HFFc6 (cell line): Measurements from ENCODE around the gene MMP3. TPM values are rescaled to one million over a fixed set of nuclear protein-coding genes. Genes with fewer than 3 reads are reported as not detected.

Experiments
- DNase-seq: peaks from one replicate; pipeline ENCODE4 v3.0.0-alpha.2; 2018
- H3K27ac Mint-ChIP-seq: 2 replicates; pipeline ENCODE4 v1.8.0; 2020; ENCODE audit warnings: mild to moderate bottlenecking, mixed read lengths
- H3K27me3 Mint-ChIP-seq: 2 replicates; pipeline ENCODE4 v1.8.0; 2021; ENCODE audit warnings: mild to moderate bottlenecking, moderate library complexity, mixed read lengths; ENCODE audit not compliant: insufficient read depth
- H3K36me3 Mint-ChIP-seq: 2 replicates; pipeline ENCODE4 v1.8.0; 2021; ENCODE audit warnings: low read depth, mixed read lengths
- H3K4me1 Mint-ChIP-seq: 2 replicates; pipeline ENCODE4 v1.8.0; 2020; ENCODE audit warnings: low read depth, mixed read lengths
- H3K4me3 Mint-ChIP-seq: 2 replicates; pipeline ENCODE4 v1.8.0; 2020; ENCODE audit warnings: mild to moderate bottlenecking, moderate library complexity, mixed read lengths
- H3K9me3 Mint-ChIP-seq: 2 replicates; pipeline ENCODE4 v1.8.0; 2020; ENCODE audit warnings: mild to moderate bottlenecking, mixed read lengths
- CTCF ChIP-seq: fragments of 200-600 bp; sonication (generic); IDR thresholded peaks from 2 replicates; pipeline ENCODE4 v1.5.0; 2021; ENCODE audit warnings: antibody characterized with exemption, mild to moderate bottlenecking
- total RNA-seq, 6 experiments: library from RNA; stranded (reverse); fragmentation: NEBNext Ultra II Directional; extraction: Animal tissue kit (Norgen Biotek cat#: 25700); gene quantifications; 2 replicates in 1 of 6; 3 replicates in 5 of 6; pipeline ENCODE4 v1.2.3, GENCODE V29; 2021

MMP3 gene
- total RNA-seq, 6 experiments from 2014 or later = 35.4 to 112 (median 42.1) TPM

GRCh38 chr11:102810950-102811660, 32.3 kb downstream of the MMP3 start:
- H3K4me3 Mint-ChIP-seq = no peak overlapping the region
- H3K36me3 Mint-ChIP-seq = peaks cover 3% of the 10 kb centered on the region; the same call in 1 of the 2 replicates
- peak; percentile 36 for DNase-seq
- H3K27ac Mint-ChIP-seq = no peak overlapping the region
- peak; percentile 77 for TF ChIP-seq CTCF
- H3K9me3 Mint-ChIP-seq = peaks cover 5% of the 10 kb centered on the region; the same call in 1 of the 2 replicates
- peaks cover under 1% of the 10 kb centered on the region for H3K27me3 Mint-ChIP-seq
- peaks cover 16% of the 10 kb centered on the region for H3K4me1 Mint-ChIP-seq

- Mint-ChIP-seq H3K9me3 (no peaks in the 10 kb centered on the region), H3K27ac (no peak overlapping the region), H3K27me3 (no peaks in the 10 kb centered on the region; the same call in none of the 2 replicates), H3K4me1 (peaks cover 21% of the 10 kb centered on the region), H3K36me3 (no peaks in the 10 kb centered on the region), H3K4me3 (no peak overlapping the region)
- no peak for TF ChIP-seq CTCF
- no peak for DNase-seq
Measured at GRCh38 chr11:102809971-102810370, 33.4 kb downstream of the MMP3 start.

- no peaks in the 10 kb centered on the region for H3K9me3 Mint-ChIP-seq
Measured at GRCh38 chr11:102807921-102808320, 35.5 kb downstream of the MMP3 start.

GRCh38 chr11:102806296-102806695, 37.1 kb downstream of the MMP3 start:
- no peak overlapping the region for H3K4me3 Mint-ChIP-seq
- no peak overlapping the region for H3K27ac Mint-ChIP-seq
- no peak for TF ChIP-seq CTCF
- DNase-seq = peak; percentile 41
- H3K27me3 Mint-ChIP-seq = no peaks in the 10 kb centered on the region; the same call in none of the 2 replicates
- H3K4me1 Mint-ChIP-seq = peaks cover 48% of the 10 kb centered on the region
- H3K9me3 Mint-ChIP-seq = no peaks in the 10 kb centered on the region
- no peaks in the 10 kb centered on the region for H3K36me3 Mint-ChIP-seq

More at GRCh38 chr11:102807921-102808320, 35.5 kb downstream of the MMP3 start:
- no peak for DNase-seq
- TF ChIP-seq CTCF = peak; percentile 53
- no peak overlapping the region for H3K27ac Mint-ChIP-seq
- peaks cover 35% of the 10 kb centered on the region for H3K4me1 Mint-ChIP-seq
- no peaks in the 10 kb centered on the region for H3K36me3 Mint-ChIP-seq
- no peaks in the 10 kb centered on the region; the same call in none of the 2 replicates for H3K27me3 Mint-ChIP-seq
- no peak overlapping the region for H3K4me3 Mint-ChIP-seq

GRCh38 chr11:102802341-102802740, 41.1 kb downstream of the MMP3 start:
- Mint-ChIP-seq H3K27ac (peak overlapping the region; percentile 66), H3K4me1 (peaks cover 81% of the 10 kb centered on the region), H3K27me3 (peaks cover 2% of the 10 kb centered on the region; the same call in 1 of the 2 replicates), H3K36me3 (no peaks in the 10 kb centered on the region), H3K4me3 (no peak overlapping the region), H3K9me3 (no peaks in the 10 kb centered on the region)
- TF ChIP-seq CTCF = no peak
- DNase-seq = peak; percentile 75
